Measurements from ENCODE around the gene GGNBP2.

The GGNBP2 gene

GRCh38 chr17:36629252-36629847 is 84.6 kb downstream of the GGNBP2 start:
- peak; percentile 74 for DNase-seq (ENCODE audit: low read depth)
- peak; percentile 91 for TF ChIP-seq CTCF (IDR thresholded peaks at IDR 0.05; ENCODE audit: low read length, missing control alignments)
- no peak overlapping the region for H3K4me3 ChIP-seq (replicated peaks; ENCODE audit: low read depth, low read length)

DNA sequence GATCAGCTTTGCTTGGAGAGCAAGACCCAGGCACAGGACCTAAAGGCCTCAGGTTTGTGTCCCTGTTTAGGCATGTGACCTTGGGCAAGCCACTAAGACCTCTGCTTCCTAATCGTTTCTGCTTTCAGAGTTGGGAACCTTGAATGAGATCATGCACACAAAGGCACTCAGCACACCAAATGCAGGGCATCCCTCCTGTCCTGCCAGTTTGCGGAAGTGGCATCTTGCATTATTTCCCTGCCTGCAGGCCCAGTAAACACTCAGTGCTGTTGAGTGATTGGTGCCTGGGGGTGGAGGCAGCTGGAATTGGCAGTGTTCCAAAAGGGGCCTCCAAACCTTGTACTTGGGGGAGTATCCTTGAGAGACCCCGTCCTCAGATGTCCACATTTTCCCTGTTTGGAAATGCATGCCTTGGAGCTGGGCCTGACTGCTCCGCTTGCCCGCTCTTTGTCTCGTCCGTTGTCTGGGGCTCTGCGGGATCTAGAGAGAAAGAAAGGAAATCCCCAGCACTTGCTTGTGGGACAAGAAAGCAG is 85.3 kb downstream of the GGNBP2 start:
- H3K4me3 ChIP-seq (replicated peaks; ENCODE audit: low read depth, low read length) = no peak overlapping the region
- DNase-seq (ENCODE audit: low read depth) = no peak
- no peak for TF ChIP-seq CTCF (IDR thresholded peaks at IDR 0.05; ENCODE audit: low read length, missing control alignments)

- H3K4me3 ChIP-seq (replicated peaks; ENCODE audit: low read depth, low read length) = no peak overlapping the region
- no peak for TF ChIP-seq CTCF (IDR thresholded peaks at IDR 0.05; ENCODE audit: low read length, missing control alignments)
- DNase-seq (ENCODE audit: low read depth) = no peak
Observed at GRCh38 chr17:36631022-36631421, 86.3 kb downstream of the GGNBP2 start.

- TF ChIP-seq CTCF (IDR thresholded peaks at IDR 0.05; ENCODE audit: low read length, missing control alignments) = no peak
- no peak overlapping the region for H3K4me3 ChIP-seq (replicated peaks; ENCODE audit: low read depth, low read length)
- no peak for DNase-seq (ENCODE audit: low read depth)
Observed at GRCh38 chr17:36632916-36633771, 88.4 kb downstream of the GGNBP2 start.

All from fibroblast of pulmonary artery (primary cell).